Common myeloid progenitor, CD34-positive (primary cell): Measurements from ENCODE around the gene PITPNC1.

ENCODE experiments used
- CTCF ChIA-PET: fragments of 350-600 bp; sonication (Branson Sonifier 250); formaldehyde crosslinking; loops from one replicate; lab custom pipeline; 2021; ENCODE audit warnings: antibody characterized with exemption; lab: Charles Lee
- POLR2A ChIA-PET: fragments of 350-600 bp; sonication (Branson Sonifier 250); formaldehyde crosslinking; loops from one replicate; lab custom pipeline; 2021; ENCODE audit warnings: antibody characterized with exemption; lab: Charles Lee
- DNase-seq, 3 donors: peaks; one replicate each; pipeline versions ENCODE4 v3.0.0 to v3.0.0-alpha.2; 2013
- H3K27ac ChIP-seq, 2 experiments: 1 replicate in 1 of 2; 2 replicates in 1 of 2; pipeline ENCODE4 v1.7.0; 2013; ENCODE audit warnings: inconsistent platforms in 2 of 2, low read length in 2 of 2, mild to moderate bottlenecking in 2 of 2, low read depth in 1 of 2, moderate library complexity in 1 of 2; ENCODE audit not compliant: severe bottlenecking in 2 of 2, insufficient read depth in 1 of 2, poor library complexity in 1 of 2
- H3K27me3 ChIP-seq, 5 experiments: replicated peaks in 2 of 5; 1 replicate in 3 of 5; 2 replicates in 2 of 5; pipeline versions ENCODE4 v1.6.1 to v1.7.0; 2013; ENCODE audit warnings: low read length in 4 of 5, mild to moderate bottlenecking in 2 of 5, moderate library complexity in 2 of 5, inconsistent platforms in 1 of 5; ENCODE audit not compliant: insufficient read depth in 5 of 5, control insufficient read depth in 4 of 5
- H3K36me3 ChIP-seq, 4 experiments: 1 replicate in 2 of 4; 2 replicates in 2 of 4; pipeline versions ENCODE4 v1.6.1 to v1.7.0; 2013; ENCODE audit warnings: low read length in 3 of 4, control low read depth in 1 of 4, mild to moderate bottlenecking in 1 of 4; ENCODE audit not compliant: control insufficient read depth in 4 of 4, insufficient read depth in 4 of 4
- H3K4me1 ChIP-seq, 4 experiments: 1 replicate in 3 of 4; 2 replicates in 1 of 4; pipeline versions ENCODE4 v1.6.1 to v1.7.1; 2013; ENCODE audit warnings: low read length in 3 of 4, mild to moderate bottlenecking in 3 of 4, control low read depth in 1 of 4, inconsistent platforms in 1 of 4, moderate library complexity in 1 of 4; ENCODE audit not compliant: control insufficient read depth in 4 of 4, insufficient read depth in 4 of 4; ENCODE audit errors: control extremely low read depth in 1 of 4
- H3K4me3 ChIP-seq, 7 experiments: 1 replicate in 4 of 7; 2 replicates in 3 of 7; pipeline versions ENCODE4 v1.5.1 to v1.7.0; 2013; ENCODE audit warnings: mild to moderate bottlenecking in 7 of 7, low read length in 6 of 7, moderate library complexity in 6 of 7, inconsistent platforms in 2 of 7, low read depth in 2 of 7, control low read depth in 1 of 7; ENCODE audit not compliant: insufficient read depth in 4 of 7, control insufficient read depth in 1 of 7; ENCODE audit errors: extremely low read depth in 1 of 7
- H3K9me3 ChIP-seq, 5 experiments: 1 replicate in 4 of 5; 2 replicates in 1 of 5; pipeline versions ENCODE4 v1.6.1 to v1.7.1; 2013; ENCODE audit warnings: low read length in 4 of 5, mild to moderate bottlenecking in 2 of 5, inconsistent platforms in 1 of 5, low read depth in 1 of 5, moderate library complexity in 1 of 5; ENCODE audit not compliant: control insufficient read depth in 4 of 5, insufficient read depth in 2 of 5; ENCODE audit errors: control extremely low read depth in 1 of 5
- WGBS: methylation state at CpG from one replicate; pipeline ENCODE4 v1.1.5; 2013; ENCODE audit not compliant: insufficient coverage; 5-methylcytosine and 5-hydroxymethylcytosine counted together

Gene PITPNC1

GRCh38 chr17:67635681-67636080 is 258.6 kb downstream of the PITPNC1 start:
- WGBS: 97% methylated on average over 7 of the region's 7 CpGs
- Histone ChIP-seq H3K27ac (no peak overlapping the region), H3K9me3 (no peaks in the 10 kb centered on the region), H3K4me3 (no peak overlapping the region), H3K27me3 (no peaks in the 10 kb centered on the region), H3K4me1 (peaks cover 0 to 3% (median 0%) of the 10 kb centered on the region in 4 experiments), H3K36me3 (peaks cover 3 to 12% (median 8%) of the 10 kb centered on the region in 4 experiments)
- no peak for DNase-seq
- POLR2A ChIA-PET: no interaction called here
- CTCF ChIA-PET: no interaction called here

- WGBS: 98% methylated on average over 4 of the region's 8 CpGs
- Histone ChIP-seq H3K36me3 (peaks cover 3 to 12% (median 8%) of the 10 kb centered on the region in 4 experiments), H3K4me3 (no peak overlapping the region), H3K4me1 (peaks cover 0 to 3% (median 0%) of the 10 kb centered on the region in 4 experiments), H3K9me3 (no peaks in the 10 kb centered on the region), H3K27ac (no peak overlapping the region), H3K27me3 (no peaks in the 10 kb centered on the region)
- ChIA-PET CTCF (no interaction called here), POLR2A (no interaction called here)
- no peak for DNase-seq
Measured at GRCh38 chr17:67636312-67636711, 259.2 kb downstream of the PITPNC1 start.

GRCh38 chr17:67636834-67637520 is 259.9 kb downstream of the PITPNC1 start:
- Histone ChIP-seq H3K4me1 (peaks cover 0 to 3% (median 0%) of the 10 kb centered on the region in 4 experiments), H3K27ac (no peak overlapping the region), H3K4me3 (no peak overlapping the region), H3K36me3 (peaks cover 3 to 12% (median 7%) of the 10 kb centered on the region in 4 experiments), H3K9me3 (no peaks in the 10 kb centered on the region), H3K27me3 (no peaks in the 10 kb centered on the region)
- ChIA-PET CTCF (no interaction called here), POLR2A (no interaction called here)
- DNase-seq: no peak
- 98% methylated on average over 8 of the region's 13 CpGs for WGBS

- no peak overlapping the region for H3K27ac ChIP-seq
- CTCF ChIA-PET: no interaction called here
- H3K36me3 ChIP-seq: peaks cover 3 to 6% (median 4%) of the 10 kb centered on the region in 4 experiments
Measured at GRCh38 chr17:67637901-67638641, 261.0 kb downstream of the PITPNC1 start.

GRCh38 chr17:67638871-67639270 is 261.8 kb downstream of the PITPNC1 start:
- Histone ChIP-seq H3K4me3 (no peak overlapping the region), H3K27me3 (no peaks in the 10 kb centered on the region), H3K4me1 (peaks cover 0 to 3% (median 0%) of the 10 kb centered on the region in 4 experiments), H3K9me3 (no peaks in the 10 kb centered on the region), H3K36me3 (peaks cover 0 to 4% (median 2%) of the 10 kb centered on the region in 4 experiments), H3K27ac (no peak overlapping the region)
- POLR2A ChIA-PET: no interaction called here
- WGBS: 78% methylated on average over 1 of the region's 4 CpGs
- CTCF ChIA-PET: no interaction called here
- DNase-seq: no peak

More at GRCh38 chr17:67637901-67638641, 261.0 kb downstream of the PITPNC1 start:
- Histone ChIP-seq H3K27me3 (no peaks in the 10 kb centered on the region), H3K4me1 (peaks cover 0 to 3% (median 0%) of the 10 kb centered on the region in 4 experiments), H3K4me3 (no peak overlapping the region), H3K9me3 (no peaks in the 10 kb centered on the region)
- POLR2A ChIA-PET: no interaction called here
- DNase-seq: no peak
- 98% methylated on average over 6 of the region's 8 CpGs for WGBS

GRCh38 chr17:67639555-67639954 is 262.5 kb downstream of the PITPNC1 start:
- Histone ChIP-seq H3K27ac (no peak overlapping the region), H3K9me3 (no peaks in the 10 kb centered on the region), H3K27me3 (no peaks in the 10 kb centered on the region), H3K4me3 (no peak overlapping the region), H3K4me1 (peaks cover 0 to 3% (median 0%) of the 10 kb centered on the region in 4 experiments), H3K36me3 (peaks cover 0 to 2% (median 2%) of the 10 kb centered on the region in 4 experiments)
- DNase-seq: no peak
- 100% methylated on average over 1 of the region's 4 CpGs for WGBS
- POLR2A ChIA-PET: no interaction called here
- CTCF ChIA-PET: interaction anchor here (1.3 kb wide), 1 partner anchor 9 kb away, joined by 3 read pairs; no protein-coding TSS in a partner anchor

- CTCF ChIA-PET: interaction anchor here (0.5 to 1.3 kb wide), 2 partner anchors 9 to 908 kb away, joined by 3 read pairs; no protein-coding TSS in a partner anchor
- Histone ChIP-seq H3K9me3 (no peaks in the 10 kb centered on the region), H3K27ac (no peak overlapping the region), H3K4me3 (no peak overlapping the region), H3K27me3 (no peaks in the 10 kb centered on the region), H3K4me1 (peaks cover 0 to 3% (median 0%) of the 10 kb centered on the region in 4 experiments), H3K36me3 (peaks cover 0 to 2% (median 2%) of the 10 kb centered on the region in 4 experiments)
- DNase-seq: no peak
- POLR2A ChIA-PET: no interaction called here
- 96% methylated on average over 4 of the region's 8 CpGs for WGBS
Measured at GRCh38 chr17:67639979-67640378, 262.9 kb downstream of the PITPNC1 start.
